K562 (cell line): ENCODE measurements around the gene MDK. TPM values are rescaled to one million over a fixed set of nuclear protein-coding genes. Genes with fewer than 3 reads are reported as not detected.
A peak's percentile ranks its signal among the peaks of the same experiment; 100 is the strongest.

ENCODE experiments used
- CTCFL ChIP-seq: IDR thresholded peaks from 2 replicates; pipeline ENCODE4 v1.6.1; 2011; ENCODE audit warnings: borderline replicate concordance, low read depth, mild to moderate bottlenecking, moderate library complexity, low read length; ENCODE audit not compliant: insufficient read depth, poor library complexity, severe bottlenecking
- GMEB1 ChIP-seq: fragments of 250-450 bp; sonication (Bioruptor Pico); IDR thresholded peaks from 2 replicates; pipeline ENCODE4 v1.4.0; 2020; ENCODE audit warnings: mild to moderate bottlenecking
- KLF6 ChIP-seq: fragments of 250-450 bp; sonication (Bioruptor Pico); IDR thresholded peaks from 2 replicates; pipeline ENCODE4 v1.4.0; 2020; ENCODE audit warnings: mild to moderate bottlenecking, moderate library complexity, borderline replicate concordance
- SAFB ChIP-seq: fragments of 200-400 bp; formaldehyde crosslinking; IDR thresholded peaks from 2 replicates; pipeline ENCODE4 v1.6.1; 2017; ENCODE audit warnings: low read depth, low read length, borderline replicate concordance
- SMARCA5 ChIP-seq: fragments of 450-650 bp; IDR thresholded peaks from 2 replicates; pipeline ENCODE4 v1.6.1; 2016
- TCF3 ChIP-seq: sonication (generic); formaldehyde crosslinking; IDR thresholded peaks from 2 replicates; pipeline ENCODE4 v1.4.0; 2020; ENCODE audit warnings: mild to moderate bottlenecking, missing genetic modification reagents
- ZBTB40 ChIP-seq, 2 experiments: fragments of 450-650 bp in 1 of 2; sonication (generic) in 1 of 2; formaldehyde crosslinking in 1 of 2; IDR thresholded peaks; 2 replicates each; pipeline versions ENCODE4 v1.7.1 to v1.9.0; 2016 to 2022; ENCODE audit warnings: inconsistent platforms in 1 of 2, mild to moderate bottlenecking in 1 of 2, missing genetic modification reagents in 1 of 2
- ZFP1 ChIP-seq: fragments of 450-650 bp; formaldehyde crosslinking; IDR thresholded peaks from 2 replicates; pipeline ENCODE4 v1.4.0; 2020; ENCODE audit warnings: mild to moderate bottlenecking, mixed read lengths
- ZHX1 ChIP-seq: fragments of 150-350 bp; conservative IDR thresholded peaks from 2 replicates; pipeline ENCODE4 v1.6.1; 2014; ENCODE audit warnings: low read length
- ZNF263 ChIP-seq: sonication (generic); formaldehyde crosslinking; IDR thresholded peaks from 2 replicates; pipeline ENCODE4 v1.8.0; 2022; ENCODE audit warnings: mild to moderate bottlenecking, missing genetic modification reagents, borderline replicate concordance
- polyA plus RNA-seq, 8 experiments: library from polyadenylated mRNA; depleted of rRNA in 4 of 8; stranded (reverse) in 5 of 8; unstranded in 3 of 8; fragments of >200 nt; fragmentation: Nextera tagmentation in 2 of 8; fragmentation: Illumina TruSeq in 1 of 8; extraction: Ambion mirVana in 2 of 8; extraction: Trizol in 1 of 8; gene quantifications; 2 replicates each; pipeline versions ENCODE4 v1.2.1 to v1.2.3, GENCODE V29; 2011 to 2014; ENCODE audit warnings: inconsistent platforms in 1 of 8, missing spikeins in 1 of 8
- total RNA-seq, 7 experiments: library from RNA; depleted of rRNA in 6 of 7; stranded (reverse); fragments of >200 nt in 6 of 7; fragmentation: Illumina TruSeq in 2 of 7; extraction: Trizol in 2 of 7; gene quantifications; 2 replicates each; pipeline versions ENCODE4 v1.2.1 to v1.2.3, GENCODE V29; 2011 to 2021; ENCODE audit warnings: low replicate concordance in 1 of 7

Gene MDK
- total and polyA plus RNA-seq, 9 of the 15 experiments (the other 6 are each of a cell fraction or from before 2014, with no cell fraction given) = 20.7 to 700 (median 350) TPM

GRCh38 chr11:46346886-46347636 lies 34.4 kb upstream of the MDK start, which contains the start of gene DGKZ (continued):
- TF ChIP-seq KLF6 (no peak), SMARCA5 (peak; percentile 37; the same call in 1 of the 2 replicates), ZFP1 (CRISPR knock-in tag) (no peak), GMEB1 (CRISPR knock-in tag) (peak; percentile 45; the same call in 1 of the 2 replicates), SAFB (no peak), ZNF263 (CRISPR knock-in tag) (no peak), TCF3 (CRISPR knock-in tag) (no peak), ZHX1 (no peak), ZBTB40 (IDR thresholded peaks at IDR 0.05) (peak; percentile 39; the same call in 1 of the 2 replicates), ZBTB40 (CRISPR knock-in tag; IDR thresholded peaks at IDR 0.05) (no peak), CTCFL (peak; percentile 94)
